ENCODE measurements around the gene TTC33.

The TTC33 gene

GRCh38 chr5:40479939-40480338 lies 275.8 kb downstream of the TTC33 start:
- H2AFZ ChIP-seq (ENCODE audit: low read depth), result no peak overlapping the region
- TF ChIP-seq CTCF (conservative IDR thresholded peaks at IDR 0.05; ENCODE audit: low read depth, low read length), result no peak
- no peak overlapping the region for H3K9ac ChIP-seq
- no peaks in the 10 kb centered on the region for H4K20me1 ChIP-seq (ENCODE audit: insufficient read depth)
- H3K79me2 ChIP-seq (ENCODE audit: insufficient read depth, low read depth), result no peaks in the 10 kb centered on the region
- no peak overlapping the region for H3K27ac ChIP-seq
- no peak overlapping the region for H3K4me3 ChIP-seq (IDR thresholded peaks at IDR 0.05; ENCODE audit: insufficient read depth, low read depth, low read length)
- H3K4me2 ChIP-seq, result no peak overlapping the region
- peaks cover 21% of the 10 kb centered on the region for H3K4me1 ChIP-seq (ENCODE audit: low read depth, poor library complexity, severe bottlenecking)
- H3K27me3 ChIP-seq (ENCODE audit: insufficient read depth, low read depth), result no peaks in the 10 kb centered on the region
- H3K36me3 ChIP-seq (ENCODE audit: insufficient read depth), result no peaks in the 10 kb centered on the region

DNA sequence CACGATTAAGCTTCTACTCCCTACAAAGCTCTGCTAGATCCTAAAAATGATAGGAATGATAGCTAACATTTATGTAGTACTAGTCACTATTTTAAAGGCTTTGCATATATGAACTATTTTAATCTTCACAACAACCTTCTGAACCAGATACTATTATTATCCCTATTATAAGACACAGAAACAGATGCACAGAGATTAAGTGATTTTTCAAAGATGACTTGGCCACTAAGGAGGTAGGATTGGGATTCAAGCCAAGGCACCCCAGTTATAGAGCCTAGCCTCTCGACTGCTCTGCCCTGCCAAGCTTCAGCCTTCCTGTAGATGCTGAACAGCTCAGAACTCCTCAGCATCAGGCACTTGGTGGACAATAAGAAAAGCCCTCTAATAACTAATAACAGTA lies 277.0 kb downstream of the TTC33 start:
- Histone ChIP-seq H3K79me2 (ENCODE audit: insufficient read depth, low read depth) (no peaks in the 10 kb centered on the region), H3K27ac (no peak overlapping the region), H3K4me2 (no peak overlapping the region), H3K4me1 (ENCODE audit: low read depth, poor library complexity, severe bottlenecking) (peaks cover 9% of the 10 kb centered on the region), H3K27me3 (ENCODE audit: insufficient read depth, low read depth) (no peaks in the 10 kb centered on the region), H3K36me3 (ENCODE audit: insufficient read depth) (no peaks in the 10 kb centered on the region), H4K20me1 (ENCODE audit: insufficient read depth) (no peaks in the 10 kb centered on the region), H3K9ac (no peak overlapping the region), H2AFZ (ENCODE audit: low read depth) (no peak overlapping the region), H3K4me3 (IDR thresholded peaks at IDR 0.05; ENCODE audit: insufficient read depth, low read depth, low read length) (no peak overlapping the region)
- no peak for TF ChIP-seq CTCF (conservative IDR thresholded peaks at IDR 0.05; ENCODE audit: low read depth, low read length)

GRCh38 chr5:40477856-40478546 lies 277.8 kb downstream of the TTC33 start:
- no peak overlapping the region for H3K27ac ChIP-seq
- H2AFZ ChIP-seq (ENCODE audit: low read depth), result no peak overlapping the region
- no peaks in the 10 kb centered on the region for H3K36me3 ChIP-seq (ENCODE audit: insufficient read depth)
- H3K9ac ChIP-seq, result no peak overlapping the region
- H3K4me3 ChIP-seq (IDR thresholded peaks at IDR 0.05; ENCODE audit: insufficient read depth, low read depth, low read length), result no peak overlapping the region
- no peaks in the 10 kb centered on the region for H3K27me3 ChIP-seq (ENCODE audit: insufficient read depth, low read depth)
- no peaks in the 10 kb centered on the region for H3K79me2 ChIP-seq (ENCODE audit: insufficient read depth, low read depth)
- H3K4me1 ChIP-seq (ENCODE audit: low read depth, poor library complexity, severe bottlenecking), result peaks cover 2% of the 10 kb centered on the region
- no peak for TF ChIP-seq CTCF (conservative IDR thresholded peaks at IDR 0.05; ENCODE audit: low read depth, low read length)
- no peak overlapping the region for H3K4me2 ChIP-seq
- no peaks in the 10 kb centered on the region for H4K20me1 ChIP-seq (ENCODE audit: insufficient read depth)

- Histone ChIP-seq H4K20me1 (ENCODE audit: insufficient read depth) (no peaks in the 10 kb centered on the region), H3K36me3 (ENCODE audit: insufficient read depth) (no peaks in the 10 kb centered on the region), H3K4me1 (ENCODE audit: low read depth, poor library complexity, severe bottlenecking) (no peaks in the 10 kb centered on the region), H3K4me3 (IDR thresholded peaks at IDR 0.05; ENCODE audit: insufficient read depth, low read depth, low read length) (no peak overlapping the region), H3K27me3 (ENCODE audit: insufficient read depth, low read depth) (no peaks in the 10 kb centered on the region), H2AFZ (ENCODE audit: low read depth) (no peak overlapping the region), H3K9ac (no peak overlapping the region), H3K27ac (no peak overlapping the region), H3K79me2 (ENCODE audit: insufficient read depth, low read depth) (no peaks in the 10 kb centered on the region), H3K4me2 (no peak overlapping the region)
- no peak for TF ChIP-seq CTCF (conservative IDR thresholded peaks at IDR 0.05; ENCODE audit: low read depth, low read length)
Measured at GRCh38 chr5:40475561-40475960, 280.2 kb downstream of the TTC33 start.

All from KMS-11 (cell line).